Measurements from ENCODE around the gene KIAA1755.

KIAA1755 gene

GRCh38 chr20:38225240-38225899, 35.2 kb downstream of the KIAA1755 start:
- no peak overlapping the region for H3K4me3 ChIP-seq (ENCODE audit: low read depth, low read length)
- no peaks in the 10 kb centered on the region for H3K36me3 ChIP-seq (ENCODE audit: control insufficient read depth, insufficient read depth, low read length)
- H3K27ac ChIP-seq, result no peak overlapping the region
- no peak overlapping the region for H2AFZ ChIP-seq
- TF ChIP-seq CTCF (IDR thresholded peaks at IDR 0.05), result no peak
- no peak overlapping the region for H3K4me2 ChIP-seq (ENCODE audit: low read length)
- H3K27me3 ChIP-seq (ENCODE audit: control insufficient read depth, insufficient read depth, low read length), result no peaks in the 10 kb centered on the region
- no peak overlapping the region for H3K9ac ChIP-seq
- H3K9me3 ChIP-seq (ENCODE audit: control insufficient read depth, low read length), result no peaks in the 10 kb centered on the region
- no peaks in the 10 kb centered on the region for H3K4me1 ChIP-seq
- H3K79me2 ChIP-seq, result no peaks in the 10 kb centered on the region

GRCh38 chr20:38224531-38224930, 36.0 kb downstream of the KIAA1755 start:
- Histone ChIP-seq H3K4me1 (no peaks in the 10 kb centered on the region), H3K79me2 (no peaks in the 10 kb centered on the region), H3K9ac (no peak overlapping the region), H2AFZ (no peak overlapping the region), H3K4me2 (ENCODE audit: low read length) (no peak overlapping the region), H3K27me3 (ENCODE audit: control insufficient read depth, insufficient read depth, low read length) (no peaks in the 10 kb centered on the region), H3K4me3 (ENCODE audit: low read depth, low read length) (no peak overlapping the region), H3K9me3 (ENCODE audit: control insufficient read depth, low read length) (no peaks in the 10 kb centered on the region), H3K36me3 (ENCODE audit: control insufficient read depth, insufficient read depth, low read length) (no peaks in the 10 kb centered on the region), H3K27ac (no peak overlapping the region)
- no peak for TF ChIP-seq CTCF (IDR thresholded peaks at IDR 0.05)

GRCh38 chr20:38223743-38224100, 36.8 kb downstream of the KIAA1755 start:
- H3K9me3 ChIP-seq (ENCODE audit: control insufficient read depth, low read length), result no peaks in the 10 kb centered on the region
- no peaks in the 10 kb centered on the region for H3K79me2 ChIP-seq
- no peaks in the 10 kb centered on the region for H3K27me3 ChIP-seq (ENCODE audit: control insufficient read depth, insufficient read depth, low read length)
- no peak overlapping the region for H3K4me3 ChIP-seq (ENCODE audit: low read depth, low read length)
- no peak overlapping the region for H2AFZ ChIP-seq
- no peaks in the 10 kb centered on the region for H3K36me3 ChIP-seq (ENCODE audit: control insufficient read depth, insufficient read depth, low read length)
- H3K27ac ChIP-seq, result no peak overlapping the region
- no peaks in the 10 kb centered on the region for H3K4me1 ChIP-seq
- no peak overlapping the region for H3K4me2 ChIP-seq (ENCODE audit: low read length)
- TF ChIP-seq CTCF (IDR thresholded peaks at IDR 0.05), result no peak
- no peak overlapping the region for H3K9ac ChIP-seq

- H2AFZ ChIP-seq, result no peak overlapping the region
- no peaks in the 10 kb centered on the region for H3K36me3 ChIP-seq (ENCODE audit: control insufficient read depth, insufficient read depth, low read length)
- H3K79me2 ChIP-seq, result no peaks in the 10 kb centered on the region
- H3K4me2 ChIP-seq (ENCODE audit: low read length), result no peak overlapping the region
- H3K9ac ChIP-seq, result no peak overlapping the region
- H3K4me3 ChIP-seq (ENCODE audit: low read depth, low read length), result no peak overlapping the region
- TF ChIP-seq CTCF (IDR thresholded peaks at IDR 0.05), result peak; percentile 0
- no peaks in the 10 kb centered on the region for H3K27me3 ChIP-seq (ENCODE audit: control insufficient read depth, insufficient read depth, low read length)
- H3K9me3 ChIP-seq (ENCODE audit: control insufficient read depth, low read length), result no peaks in the 10 kb centered on the region
- no peaks in the 10 kb centered on the region for H3K4me1 ChIP-seq
- H3K27ac ChIP-seq, result no peak overlapping the region
Observed at GRCh38 chr20:38222923-38223742, 37.4 kb downstream of the KIAA1755 start.
